Measurements from ENCODE around the gene CDAN1. TPM values are rescaled to one million over a fixed set of nuclear protein-coding genes. Genes with fewer than 3 reads are reported as not detected.

The CDAN1 gene
- total and polyA plus RNA-seq, 10 of the 15 experiments (the other 5 are each of a cell fraction or from before 2014, with no cell fraction given), result 0.56 to 14.2 (median 6.7) TPM

DNA sequence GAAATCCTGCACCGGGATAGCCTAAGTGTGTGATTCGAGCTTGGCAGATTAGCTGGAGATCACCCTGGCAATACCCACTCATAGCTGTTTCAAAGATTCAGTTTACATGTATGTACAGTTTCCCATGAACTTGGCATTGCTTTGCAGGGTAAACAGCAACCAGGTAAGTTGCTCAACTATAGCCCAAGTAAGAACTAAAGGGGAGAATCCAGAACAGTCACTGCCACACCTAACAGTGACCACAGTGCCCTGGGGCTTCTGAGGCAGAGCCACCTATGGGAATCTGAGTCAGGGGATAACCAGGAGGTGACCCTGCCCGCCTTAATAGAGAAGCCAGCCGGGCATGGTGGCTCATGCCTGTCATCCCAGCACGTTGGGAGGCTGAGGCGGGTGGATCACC, 15.9 kb downstream of the CDAN1 start:
- no TSS peak for BruUV-seq (replicated peaks)
- Histone ChIP-seq H3K9ac (ENCODE audit: control insufficient read depth, insufficient read depth, low read length) (no peak overlapping the region), H3K27ac (ENCODE audit: control insufficient read depth, insufficient read depth) (no peak overlapping the region), H3K4me3 (no peak overlapping the region), H3K4me1 (ENCODE audit: control insufficient read depth, insufficient read depth, low read length) (no peaks in the 10 kb centered on the region), H3K79me2 (ENCODE audit: control insufficient read depth, insufficient read depth, low read length) (no peaks in the 10 kb centered on the region), H3K4me2 (ENCODE audit: control insufficient read depth, insufficient read depth) (no peak overlapping the region), H3K27me3 (replicated peaks in 1 of 2; ENCODE audit: control insufficient read depth in 2 of 2, insufficient read depth in 2 of 2, low read length in 1 of 2) (no peaks in the 10 kb centered on the region), H3K9me3 (replicated peaks; ENCODE audit: control insufficient read depth, insufficient read depth, low read length) (no peaks in the 10 kb centered on the region), H2AFZ (ENCODE audit: control insufficient read depth, low read depth, low read length) (no peak overlapping the region), H3K36me3 (ENCODE audit: control insufficient read depth in 2 of 2, insufficient read depth in 2 of 2, low read length in 1 of 2) (peaks cover 16% of the 10 kb centered on the region in 2 experiments), H4K20me1 (ENCODE audit: control insufficient read depth, insufficient read depth) (no peaks in the 10 kb centered on the region)
- ATAC-seq (no peak), FAIRE-seq (no peak), DNase-seq (ENCODE audit: low read depth, low spot score) (no peak)
- in situ Hi-C loops (cut with MboI) (no loop called here), intact Hi-C loops (cut with micrococcal nuclease; ENCODE audit: unreplicated experiment) (no loop called here)
- TF ChIP-seq, protein P1, sequence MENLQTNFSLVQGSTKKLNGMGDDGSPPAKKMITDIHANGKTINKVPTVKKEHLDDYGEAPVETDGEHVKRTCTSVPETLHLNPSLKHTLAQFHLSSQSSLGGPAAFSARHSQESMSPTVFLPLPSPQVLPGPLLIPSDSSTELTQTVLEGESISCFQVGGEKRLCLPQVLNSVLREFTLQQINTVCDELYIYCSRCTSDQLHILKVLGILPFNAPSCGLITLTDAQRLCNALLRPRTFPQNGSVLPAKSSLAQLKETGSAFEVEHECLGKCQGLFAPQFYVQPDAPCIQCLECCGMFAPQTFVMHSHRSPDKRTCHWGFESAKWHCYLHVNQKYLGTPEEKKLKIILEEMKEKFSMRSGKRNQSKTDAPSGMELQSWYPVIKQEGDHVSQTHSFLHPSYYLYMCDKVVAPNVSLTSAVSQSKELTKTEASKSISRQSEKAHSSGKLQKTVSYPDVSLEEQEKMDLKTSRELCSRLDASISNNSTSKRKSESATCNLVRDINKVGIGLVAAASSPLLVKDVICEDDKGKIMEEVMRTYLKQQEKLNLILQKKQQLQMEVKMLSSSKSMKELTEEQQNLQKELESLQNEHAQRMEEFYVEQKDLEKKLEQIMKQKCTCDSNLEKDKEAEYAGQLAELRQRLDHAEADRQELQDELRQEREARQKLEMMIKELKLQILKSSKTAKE (IDR thresholded peaks at IDR 0.05; ENCODE audit: low read depth, poor library complexity, severe bottlenecking), result no peak
- TF ChIP-seq MXI1 (IDR thresholded peaks at IDR 0.05; ENCODE audit: low read depth, low read length), result no peak
- TF ChIP-seq NR2C1 (IDR thresholded peaks at IDR 0.05), result no peak
- no peak for TF ChIP-seq ZSCAN29 (IDR thresholded peaks at IDR 0.05)
- TF ChIP-seq, protein P2, sequence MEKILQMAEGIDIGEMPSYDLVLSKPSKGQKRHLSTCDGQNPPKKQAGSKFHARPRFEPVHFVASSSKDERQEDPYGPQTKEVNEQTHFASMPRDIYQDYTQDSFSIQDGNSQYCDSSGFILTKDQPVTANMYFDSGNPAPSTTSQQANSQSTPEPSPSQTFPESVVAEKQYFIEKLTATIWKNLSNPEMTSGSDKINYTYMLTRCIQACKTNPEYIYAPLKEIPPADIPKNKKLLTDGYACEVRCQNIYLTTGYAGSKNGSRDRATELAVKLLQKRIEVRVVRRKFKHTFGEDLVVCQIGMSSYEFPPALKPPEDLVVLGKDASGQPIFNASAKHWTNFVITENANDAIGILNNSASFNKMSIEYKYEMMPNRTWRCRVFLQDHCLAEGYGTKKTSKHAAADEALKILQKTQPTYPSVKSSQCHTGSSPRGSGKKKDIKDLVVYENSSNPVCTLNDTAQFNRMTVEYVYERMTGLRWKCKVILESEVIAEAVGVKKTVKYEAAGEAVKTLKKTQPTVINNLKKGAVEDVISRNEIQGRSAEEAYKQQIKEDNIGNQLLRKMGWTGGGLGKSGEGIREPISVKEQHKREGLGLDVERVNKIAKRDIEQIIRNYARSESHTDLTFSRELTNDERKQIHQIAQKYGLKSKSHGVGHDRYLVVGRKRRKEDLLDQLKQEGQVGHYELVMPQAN (conservative IDR thresholded peaks at IDR 0.05), result no peak
- ChIA-PET SMC1A (ENCODE audit: uncharacterized antibody, unreplicated experiment) (interaction anchor here (1.5 kb wide), 1 partner anchor 202 kb away, joined by 4 read pairs; no protein-coding TSS in a partner anchor), POLR2A (interaction anchor here (0.6 to 0.7 kb wide), 2 partner anchors 491 to 563 kb away, joined by 4 read pairs; no protein-coding TSS in a partner anchor), RAD21 (ENCODE audit: unreplicated experiment) (no interaction called here), CTCF (no interaction called here)
- WGBS (ENCODE audit: insufficient coverage, insufficient replicate concordance, low lambda C conversion rate, missing lambda C conversion rate), result 92% methylated on average over 6 of the region's 6 CpGs

All from GM12878 (cell line).